HG02763 (cell line): ENCODE data around the gene WDR72.

Source experiments
- ATAC-seq: cut with Tn5 transposase; IDR thresholded peaks from one replicate; pipeline ENCODE4 v1.9.1; 2021; ENCODE audit warnings: mild to moderate bottlenecking, moderate library complexity; ENCODE audit not compliant: unreplicated experiment

Gene WDR72

DNA sequence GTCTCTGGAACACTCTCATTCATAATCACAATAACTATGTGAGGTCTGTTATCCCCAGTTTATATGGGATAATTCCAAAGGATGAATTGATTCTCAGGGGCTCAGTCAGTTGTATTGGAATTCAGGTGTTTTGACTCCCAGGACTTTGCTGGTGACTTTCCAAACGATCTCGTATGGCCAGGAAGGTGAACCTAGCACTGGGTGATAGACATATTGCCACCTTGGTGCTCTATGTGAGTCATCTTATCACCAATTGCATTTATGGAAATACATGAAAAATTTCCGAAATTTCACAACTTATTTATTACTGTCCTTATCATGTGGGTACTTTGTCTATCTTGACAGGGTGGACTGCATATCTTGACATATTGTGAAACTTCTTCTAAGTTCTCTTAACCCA is 287.3 kb downstream of the WDR72 start:
- no peak for ATAC-seq

DNA sequence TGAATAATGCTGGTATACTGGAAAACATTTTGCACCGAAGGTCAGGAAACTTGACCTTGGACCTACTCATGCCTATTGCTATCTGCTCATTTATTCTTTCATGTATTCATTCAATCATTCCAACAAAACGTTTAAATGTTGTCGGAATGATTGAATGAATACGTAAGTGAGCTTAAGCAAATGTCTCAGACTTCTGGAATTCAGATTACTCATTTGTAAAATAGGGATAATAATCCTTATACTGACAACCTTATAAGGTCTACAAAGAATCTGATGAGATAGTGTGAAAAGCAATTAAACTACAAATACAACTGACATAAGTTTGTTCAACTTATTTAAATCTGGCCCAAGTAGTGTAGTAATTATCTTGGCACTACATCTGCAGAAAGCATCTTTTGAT is 288.7 kb downstream of the WDR72 start:
- ATAC-seq: no peak

DNA sequence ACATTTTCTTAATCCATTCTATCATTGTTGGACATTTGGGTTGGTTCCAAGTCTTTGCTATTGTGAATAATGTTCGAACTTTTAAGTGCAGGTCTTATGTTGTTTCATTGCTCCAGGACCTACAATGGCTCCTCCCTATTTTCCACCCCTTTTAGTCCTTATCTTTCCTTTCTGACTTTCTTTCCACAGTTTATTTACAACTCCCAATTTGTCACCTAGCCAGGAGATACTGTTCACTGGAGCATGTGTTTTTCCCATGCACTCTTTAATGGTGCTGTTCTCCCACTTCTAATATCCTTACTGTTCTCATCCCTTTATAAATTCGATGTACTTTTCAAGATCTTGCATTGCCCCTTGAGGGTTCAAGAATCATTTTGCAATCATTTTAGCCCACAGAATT is 290.0 kb downstream of the WDR72 start:
- no peak for ATAC-seq
